Type B pancreatic cell (in vitro differentiated cells): Measurements from ENCODE around the gene VCX. TPM values are rescaled to one million over a fixed set of nuclear protein-coding genes. Genes with fewer than 3 reads are reported as not detected.

Source experiments
- total RNA-seq: library from RNA; stranded (reverse); gene quantifications from 2 replicates; pipeline ENCODE4 v1.2.1, GENCODE V29; 2021; ENCODE audit warnings: low replicate concordance

The VCX gene
- total RNA-seq, 1 donor from 2014 or later, result not detected

Other genes starting within 250 kb of the VCX start
- gene PNPLA4, start 84.2 kb downstream of the VCX start, total RNA-seq, result 19.3 and 23.6 TPM in 2 replicates